ENCODE results near the gene SIRPA. TPM values are rescaled to one million over a fixed set of nuclear protein-coding genes. Genes with fewer than 3 reads are reported as not detected.

Gene SIRPA
- total RNA-seq, 1 donor from 2014 or later = 6.8 TPM

- H3K9me3 Mint-ChIP-seq = peaks cover 11% of the 10 kb centered on the region
- no peak overlapping the region for H3K4me3 Mint-ChIP-seq
- no peak overlapping the region for H3K27ac Mint-ChIP-seq
- no peak for DNase-seq (ENCODE audit: low spot score in 2 of 2, unreplicated experiment in 2 of 2)
- H3K27me3 Mint-ChIP-seq (ENCODE audit: low read depth) = peaks cover 3% of the 10 kb centered on the region
- TF ChIP-seq, protein P1, sequence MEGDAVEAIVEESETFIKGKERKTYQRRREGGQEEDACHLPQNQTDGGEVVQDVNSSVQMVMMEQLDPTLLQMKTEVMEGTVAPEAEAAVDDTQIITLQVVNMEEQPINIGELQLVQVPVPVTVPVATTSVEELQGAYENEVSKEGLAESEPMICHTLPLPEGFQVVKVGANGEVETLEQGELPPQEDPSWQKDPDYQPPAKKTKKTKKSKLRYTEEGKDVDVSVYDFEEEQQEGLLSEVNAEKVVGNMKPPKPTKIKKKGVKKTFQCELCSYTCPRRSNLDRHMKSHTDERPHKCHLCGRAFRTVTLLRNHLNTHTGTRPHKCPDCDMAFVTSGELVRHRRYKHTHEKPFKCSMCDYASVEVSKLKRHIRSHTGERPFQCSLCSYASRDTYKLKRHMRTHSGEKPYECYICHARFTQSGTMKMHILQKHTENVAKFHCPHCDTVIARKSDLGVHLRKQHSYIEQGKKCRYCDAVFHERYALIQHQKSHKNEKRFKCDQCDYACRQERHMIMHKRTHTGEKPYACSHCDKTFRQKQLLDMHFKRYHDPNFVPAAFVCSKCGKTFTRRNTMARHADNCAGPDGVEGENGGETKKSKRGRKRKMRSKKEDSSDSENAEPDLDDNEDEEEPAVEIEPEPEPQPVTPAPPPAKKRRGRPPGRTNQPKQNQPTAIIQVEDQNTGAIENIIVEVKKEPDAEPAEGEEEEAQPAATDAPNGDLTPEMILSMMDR (IDR thresholded peaks at IDR 0.05; ENCODE audit: unreplicated experiment) = no peak
- H3K36me3 Mint-ChIP-seq = no peaks in the 10 kb centered on the region
- peaks cover 3% of the 10 kb centered on the region for H3K4me1 Mint-ChIP-seq
These were observed 46.8 kb upstream of the SIRPA start for GRCh38 chr20:1848373-1848772.

- Mint-ChIP-seq H3K9me3 (peaks cover 11% of the 10 kb centered on the region), H3K27ac (no peak overlapping the region), H3K4me3 (no peak overlapping the region), H3K4me1 (peaks cover 3% of the 10 kb centered on the region), H3K36me3 (no peaks in the 10 kb centered on the region), H3K27me3 (ENCODE audit: low read depth) (peaks cover 5% of the 10 kb centered on the region)
- TF ChIP-seq, protein P1 (IDR thresholded peaks at IDR 0.05; ENCODE audit: unreplicated experiment) = no peak
- DNase-seq (ENCODE audit: low spot score in 2 of 2, unreplicated experiment in 2 of 2) = no peak
These were observed 43.8 kb upstream of the SIRPA start for GRCh38 chr20:1851396-1851795.

- no peaks in the 10 kb centered on the region for H3K36me3 Mint-ChIP-seq
- no peak for DNase-seq (ENCODE audit: low spot score in 2 of 2, unreplicated experiment in 2 of 2)
- no peak overlapping the region for H3K27ac Mint-ChIP-seq
- H3K27me3 Mint-ChIP-seq (ENCODE audit: low read depth) = peaks cover 2% of the 10 kb centered on the region
- H3K9me3 Mint-ChIP-seq = no peaks in the 10 kb centered on the region
- H3K4me1 Mint-ChIP-seq = peaks cover 3% of the 10 kb centered on the region
- TF ChIP-seq, protein P1 (IDR thresholded peaks at IDR 0.05; ENCODE audit: unreplicated experiment) = no peak
- no peak overlapping the region for H3K4me3 Mint-ChIP-seq
These were observed 41.7 kb upstream of the SIRPA start for GRCh38 chr20:1853473-1853872.

DNA sequence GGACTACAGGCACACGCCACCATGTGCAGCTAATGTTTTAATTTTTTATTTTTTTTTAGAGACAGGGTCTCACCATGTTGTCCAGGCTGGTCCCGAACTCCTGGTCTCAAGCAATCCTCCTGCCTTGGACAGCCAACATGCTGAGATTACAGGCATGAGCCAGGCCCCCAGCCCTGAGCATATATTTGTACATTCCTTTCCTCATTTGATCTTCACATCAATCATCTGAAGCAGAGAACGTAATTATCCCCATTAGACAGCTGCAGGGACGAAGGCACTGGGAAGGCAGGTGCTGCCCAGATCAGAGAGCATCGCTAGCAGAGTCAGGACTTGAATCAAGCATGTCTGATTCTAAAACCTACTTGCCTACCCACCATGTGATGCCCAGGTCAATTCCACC, 41.0 kb upstream of the SIRPA start:
- no peak for DNase-seq (ENCODE audit: low spot score in 2 of 2, unreplicated experiment in 2 of 2)
- peaks cover 2% of the 10 kb centered on the region for H3K27me3 Mint-ChIP-seq (ENCODE audit: low read depth)
- TF ChIP-seq, protein P1 (IDR thresholded peaks at IDR 0.05; ENCODE audit: unreplicated experiment) = no peak
- H3K9me3 Mint-ChIP-seq = no peaks in the 10 kb centered on the region
- no peaks in the 10 kb centered on the region for H3K36me3 Mint-ChIP-seq
- H3K4me1 Mint-ChIP-seq = peaks cover 3% of the 10 kb centered on the region
- no peak overlapping the region for H3K4me3 Mint-ChIP-seq
- no peak overlapping the region for H3K27ac Mint-ChIP-seq

DNA sequence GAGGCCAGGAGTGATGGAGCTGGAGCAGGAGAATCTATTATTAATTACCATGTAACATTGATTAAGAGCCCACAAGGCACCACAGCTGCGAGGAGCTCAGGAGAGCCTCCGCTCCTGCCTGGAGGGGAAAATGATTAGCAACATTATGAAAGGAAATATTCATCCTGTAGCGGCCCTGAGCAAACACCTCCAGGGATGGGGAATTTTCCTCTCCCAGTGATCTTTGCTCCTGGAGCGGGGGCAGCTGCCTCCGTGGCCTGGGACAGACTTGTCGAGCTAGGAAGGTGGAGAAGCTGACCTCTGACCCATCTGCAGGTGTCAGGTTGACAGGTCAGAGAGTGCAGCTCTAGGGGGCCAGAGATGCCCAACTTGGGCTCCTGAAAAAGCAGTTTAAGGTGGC, 40.1 kb upstream of the SIRPA start:
- Mint-ChIP-seq H3K36me3 (no peaks in the 10 kb centered on the region), H3K4me1 (peaks cover 3% of the 10 kb centered on the region), H3K4me3 (no peak overlapping the region), H3K9me3 (no peaks in the 10 kb centered on the region), H3K27me3 (ENCODE audit: low read depth) (peaks cover 2% of the 10 kb centered on the region), H3K27ac (no peak overlapping the region)
- DNase-seq (ENCODE audit: low spot score in 2 of 2, unreplicated experiment in 2 of 2) = no peak
- TF ChIP-seq, protein P1 (IDR thresholded peaks at IDR 0.05; ENCODE audit: unreplicated experiment) = no peak

GRCh38 chr20:1855690-1856089, 39.5 kb upstream of the SIRPA start:
- H3K27ac Mint-ChIP-seq = no peak overlapping the region
- DNase-seq (ENCODE audit: low spot score in 2 of 2, unreplicated experiment in 2 of 2) = no peak
- H3K4me3 Mint-ChIP-seq = no peak overlapping the region
- H3K4me1 Mint-ChIP-seq = peaks cover 4% of the 10 kb centered on the region
- H3K27me3 Mint-ChIP-seq (ENCODE audit: low read depth) = peaks cover 2% of the 10 kb centered on the region
- TF ChIP-seq, protein P1 (IDR thresholded peaks at IDR 0.05; ENCODE audit: unreplicated experiment) = no peak
- H3K36me3 Mint-ChIP-seq = no peaks in the 10 kb centered on the region
- no peaks in the 10 kb centered on the region for H3K9me3 Mint-ChIP-seq
